ENCODE data around the gene TMEM256. TPM values are rescaled to one million over a fixed set of nuclear protein-coding genes. Genes with fewer than 3 reads are reported as not detected.

The TMEM256 gene
- total RNA-seq, 1 experiment from 2014 or later = 57.6 TPM

DNA sequence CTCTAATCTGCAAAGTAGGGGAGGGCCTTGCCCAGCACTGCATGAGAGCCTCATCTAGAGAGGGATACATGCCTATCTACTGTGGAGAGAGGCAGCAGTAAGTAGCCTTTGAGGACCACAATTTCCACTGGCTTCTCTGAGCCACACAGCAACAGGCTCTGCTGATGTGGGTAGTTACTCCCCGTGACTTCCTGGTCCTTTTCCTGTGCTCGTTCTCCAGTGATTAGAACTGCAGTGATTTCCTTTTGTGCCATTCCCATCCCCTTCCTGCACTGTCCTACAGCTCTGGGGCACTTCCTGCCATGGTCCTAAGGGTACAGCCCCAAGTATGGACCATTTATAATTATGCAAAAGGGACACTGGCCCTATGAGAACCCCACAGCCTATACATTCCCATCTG, 12.6 kb downstream of the TMEM256 start:
- no peak for DNase-seq (ENCODE audit: low spot score)
- TF ChIP-seq CTCF (conservative IDR thresholded peaks at IDR 0.05; ENCODE audit: low read depth, low read length) (no peak), EZH2 (IDR thresholded peaks at IDR 0.05; ENCODE audit: borderline replicate concordance, low read depth, low read length, poor library complexity, severe bottlenecking) (no peak)
- no peaks in the 10 kb centered on the region for H3K27me3 ChIP-seq (replicated peaks; ENCODE audit: insufficient read depth, low read depth, low read length, poor library complexity)
- no peak overlapping the region for H3K27ac ChIP-seq (ENCODE audit: low read depth, low read length, poor library complexity, severe bottlenecking)
- intact Hi-C loops (cut with micrococcal nuclease; ENCODE audit: unreplicated experiment) = no loop called here
- BruUV-seq (replicated peaks) = no TSS peak
- POLR2A ChIA-PET (ENCODE audit: low non-redundant PET) = no interaction called here
- no peaks in the 10 kb centered on the region for H3K9me3 ChIP-seq (ENCODE audit: low read depth, low read length, poor library complexity, severe bottlenecking)
- peaks cover 13% of the 10 kb centered on the region for H3K4me1 ChIP-seq (ENCODE audit: insufficient read depth, low read length, poor library complexity, severe bottlenecking)
- no peaks in the 10 kb centered on the region for H3K36me3 ChIP-seq (ENCODE audit: insufficient read depth, low read length, poor library complexity, severe bottlenecking)
- H3K4me3 ChIP-seq (ENCODE audit: low read depth, low read length, poor library complexity, severe bottlenecking) = no peak overlapping the region
- CTCF ChIA-PET = no interaction called here

GRCh38 chr17:7389924-7390910, 13.7 kb downstream of the TMEM256 start:
- Histone ChIP-seq H3K27me3 (replicated peaks; ENCODE audit: insufficient read depth, low read depth, low read length, poor library complexity) (no peaks in the 10 kb centered on the region), H3K4me3 (ENCODE audit: low read depth, low read length, poor library complexity, severe bottlenecking) (no peak overlapping the region), H3K4me1 (ENCODE audit: insufficient read depth, low read length, poor library complexity, severe bottlenecking) (peaks cover 13% of the 10 kb centered on the region), H3K27ac (ENCODE audit: low read depth, low read length, poor library complexity, severe bottlenecking) (no peak overlapping the region), H3K9me3 (ENCODE audit: low read depth, low read length, poor library complexity, severe bottlenecking) (no peaks in the 10 kb centered on the region), H3K36me3 (ENCODE audit: insufficient read depth, low read length, poor library complexity, severe bottlenecking) (no peaks in the 10 kb centered on the region)
- BruUV-seq (replicated peaks) = no TSS peak
- intact Hi-C loops (cut with micrococcal nuclease; ENCODE audit: unreplicated experiment) = no loop called here
- no peak for DNase-seq (ENCODE audit: low spot score)
- TF ChIP-seq EZH2 (IDR thresholded peaks at IDR 0.05; ENCODE audit: borderline replicate concordance, low read depth, low read length, poor library complexity, severe bottlenecking) (no peak), CTCF (conservative IDR thresholded peaks at IDR 0.05; ENCODE audit: low read depth, low read length) (no peak)
- CTCF ChIA-PET = no interaction called here
- POLR2A ChIA-PET (ENCODE audit: low non-redundant PET) = no interaction called here

GRCh38 chr17:7388856-7389255, 15.0 kb downstream of the TMEM256 start:
- ChIA-PET CTCF (no interaction called here), POLR2A (ENCODE audit: low non-redundant PET) (no interaction called here)
- no peak overlapping the region for H3K4me3 ChIP-seq (ENCODE audit: low read depth, low read length, poor library complexity, severe bottlenecking)
- TF ChIP-seq CTCF (conservative IDR thresholded peaks at IDR 0.05; ENCODE audit: low read depth, low read length) (no peak), EZH2 (IDR thresholded peaks at IDR 0.05; ENCODE audit: borderline replicate concordance, low read depth, low read length, poor library complexity, severe bottlenecking) (no peak)
- H3K27ac ChIP-seq (ENCODE audit: low read depth, low read length, poor library complexity, severe bottlenecking) = no peak overlapping the region
- no TSS peak for BruUV-seq (replicated peaks)
- intact Hi-C loops (cut with micrococcal nuclease; ENCODE audit: unreplicated experiment) = no loop called here
- no peak for DNase-seq (ENCODE audit: low spot score)
- no peaks in the 10 kb centered on the region for H3K27me3 ChIP-seq (replicated peaks; ENCODE audit: insufficient read depth, low read depth, low read length, poor library complexity)
- no peaks in the 10 kb centered on the region for H3K9me3 ChIP-seq (ENCODE audit: low read depth, low read length, poor library complexity, severe bottlenecking)
- no peaks in the 10 kb centered on the region for H3K36me3 ChIP-seq (ENCODE audit: insufficient read depth, low read length, poor library complexity, severe bottlenecking)
- peaks cover 7% of the 10 kb centered on the region for H3K4me1 ChIP-seq (ENCODE audit: insufficient read depth, low read length, poor library complexity, severe bottlenecking)

All from A673 (cell line).